ENCODE data around the gene SENP2. TPM values are rescaled to one million over a fixed set of nuclear protein-coding genes. Genes with fewer than 3 reads are reported as not detected.

The SENP2 gene
- total RNA-seq, 1 experiment from 2014 or later = 56.9 TPM

DNA sequence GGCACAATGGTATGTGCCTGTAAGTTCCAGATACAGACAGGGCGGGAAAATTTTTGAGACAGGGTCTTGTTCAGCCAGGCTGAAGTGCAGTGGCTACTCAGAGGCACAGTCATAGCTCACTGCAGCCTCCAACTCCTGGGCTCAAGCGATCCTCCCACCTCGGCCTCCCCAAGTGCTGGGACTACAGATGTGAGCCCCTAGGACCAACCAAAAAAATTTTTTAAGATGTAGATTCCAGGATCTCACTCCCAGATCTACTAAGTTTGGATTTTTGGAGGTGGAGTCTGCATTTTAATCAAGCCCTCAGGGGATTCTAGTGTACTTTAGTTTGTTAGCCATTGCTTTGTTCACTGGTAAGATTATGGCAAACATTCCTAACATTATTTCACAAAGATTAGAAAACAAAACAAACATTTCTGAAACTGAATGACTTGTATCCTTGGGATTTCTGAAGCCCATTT lies 36.4 kb upstream of the SENP2 start (continued):
- TF ChIP-seq ZNF512 (CRISPR knock-in tag; IDR thresholded peaks at IDR 0.05; ENCODE audit: borderline replicate concordance) (no peak), E2F1 (CRISPR knock-in tag; IDR thresholded peaks at IDR 0.05) (no peak)
- TF ChIP-seq, protein P1, sequence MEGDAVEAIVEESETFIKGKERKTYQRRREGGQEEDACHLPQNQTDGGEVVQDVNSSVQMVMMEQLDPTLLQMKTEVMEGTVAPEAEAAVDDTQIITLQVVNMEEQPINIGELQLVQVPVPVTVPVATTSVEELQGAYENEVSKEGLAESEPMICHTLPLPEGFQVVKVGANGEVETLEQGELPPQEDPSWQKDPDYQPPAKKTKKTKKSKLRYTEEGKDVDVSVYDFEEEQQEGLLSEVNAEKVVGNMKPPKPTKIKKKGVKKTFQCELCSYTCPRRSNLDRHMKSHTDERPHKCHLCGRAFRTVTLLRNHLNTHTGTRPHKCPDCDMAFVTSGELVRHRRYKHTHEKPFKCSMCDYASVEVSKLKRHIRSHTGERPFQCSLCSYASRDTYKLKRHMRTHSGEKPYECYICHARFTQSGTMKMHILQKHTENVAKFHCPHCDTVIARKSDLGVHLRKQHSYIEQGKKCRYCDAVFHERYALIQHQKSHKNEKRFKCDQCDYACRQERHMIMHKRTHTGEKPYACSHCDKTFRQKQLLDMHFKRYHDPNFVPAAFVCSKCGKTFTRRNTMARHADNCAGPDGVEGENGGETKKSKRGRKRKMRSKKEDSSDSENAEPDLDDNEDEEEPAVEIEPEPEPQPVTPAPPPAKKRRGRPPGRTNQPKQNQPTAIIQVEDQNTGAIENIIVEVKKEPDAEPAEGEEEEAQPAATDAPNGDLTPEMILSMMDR (IDR thresholded peaks at IDR 0.05) = no peak

- no peak for DNase-seq (ENCODE audit: low spot score)
- Mint-ChIP-seq H3K27me3 (ENCODE audit: low read depth) (no peaks in the 10 kb centered on the region), H3K9me3 (no peaks in the 10 kb centered on the region), H3K27ac (peak within 1 kb of the TSS; percentile 51), H3K36me3 (no peaks in the 10 kb centered on the region), H3K4me1 (peaks cover 7% of the 10 kb centered on the region), H3K4me3 (no peak within 1 kb of the TSS)
- no peak for TF ChIP-seq NR1H2 (CRISPR knock-in tag; IDR thresholded peaks at IDR 0.05)
- TF ChIP-seq CBFB (CRISPR knock-in tag; IDR thresholded peaks at IDR 0.05; ENCODE audit: low read depth) = no peak
- no peak for TF ChIP-seq FOXP4 (CRISPR knock-in tag; IDR thresholded peaks at IDR 0.05)
- TF ChIP-seq CREB1 (CRISPR knock-in tag; IDR thresholded peaks at IDR 0.05) = no peak
- no peak for TF ChIP-seq RELA (CRISPR knock-in tag; IDR thresholded peaks at IDR 0.05; ENCODE audit: borderline replicate concordance)
- TF ChIP-seq, protein P2, sequence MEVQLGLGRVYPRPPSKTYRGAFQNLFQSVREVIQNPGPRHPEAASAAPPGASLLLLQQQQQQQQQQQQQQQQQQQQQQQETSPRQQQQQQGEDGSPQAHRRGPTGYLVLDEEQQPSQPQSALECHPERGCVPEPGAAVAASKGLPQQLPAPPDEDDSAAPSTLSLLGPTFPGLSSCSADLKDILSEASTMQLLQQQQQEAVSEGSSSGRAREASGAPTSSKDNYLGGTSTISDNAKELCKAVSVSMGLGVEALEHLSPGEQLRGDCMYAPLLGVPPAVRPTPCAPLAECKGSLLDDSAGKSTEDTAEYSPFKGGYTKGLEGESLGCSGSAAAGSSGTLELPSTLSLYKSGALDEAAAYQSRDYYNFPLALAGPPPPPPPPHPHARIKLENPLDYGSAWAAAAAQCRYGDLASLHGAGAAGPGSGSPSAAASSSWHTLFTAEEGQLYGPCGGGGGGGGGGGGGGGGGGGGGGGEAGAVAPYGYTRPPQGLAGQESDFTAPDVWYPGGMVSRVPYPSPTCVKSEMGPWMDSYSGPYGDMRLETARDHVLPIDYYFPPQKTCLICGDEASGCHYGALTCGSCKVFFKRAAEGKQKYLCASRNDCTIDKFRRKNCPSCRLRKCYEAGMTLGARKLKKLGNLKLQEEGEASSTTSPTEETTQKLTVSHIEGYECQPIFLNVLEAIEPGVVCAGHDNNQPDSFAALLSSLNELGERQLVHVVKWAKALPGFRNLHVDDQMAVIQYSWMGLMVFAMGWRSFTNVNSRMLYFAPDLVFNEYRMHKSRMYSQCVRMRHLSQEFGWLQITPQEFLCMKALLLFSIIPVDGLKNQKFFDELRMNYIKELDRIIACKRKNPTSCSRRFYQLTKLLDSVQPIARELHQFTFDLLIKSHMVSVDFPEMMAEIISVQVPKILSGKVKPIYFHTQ (CRISPR knock-in tag; IDR thresholded peaks at IDR 0.05) = no peak
- no peak for TF ChIP-seq E2F4 (CRISPR knock-in tag; IDR thresholded peaks at IDR 0.05; ENCODE audit: borderline replicate concordance, low read depth)
- no peak for TF ChIP-seq SMAD4 (CRISPR knock-in tag; IDR thresholded peaks at IDR 0.05)
- TF ChIP-seq RORB (CRISPR knock-in tag; IDR thresholded peaks at IDR 0.05) = no peak
- TF ChIP-seq SOX15 (CRISPR knock-in tag; IDR thresholded peaks at IDR 0.05) = no peak
- TF ChIP-seq, protein P3, sequence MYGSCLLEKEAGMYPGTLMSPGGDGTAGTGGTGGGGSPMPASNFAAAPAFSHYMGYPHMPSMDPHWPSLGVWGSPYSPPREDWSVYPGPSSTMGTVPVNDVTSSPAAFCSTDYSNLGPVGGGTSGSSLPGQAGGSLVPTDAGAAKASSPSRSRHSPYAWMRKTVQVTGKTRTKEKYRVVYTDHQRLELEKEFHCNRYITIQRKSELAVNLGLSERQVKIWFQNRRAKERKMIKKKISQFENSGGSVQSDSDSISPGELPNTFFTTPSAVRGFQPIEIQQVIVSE (CRISPR knock-in tag; IDR thresholded peaks at IDR 0.05; ENCODE audit: borderline replicate concordance) = no peak
- TF ChIP-seq ZNF219 (CRISPR knock-in tag; IDR thresholded peaks at IDR 0.05; ENCODE audit: borderline replicate concordance) = no peak
- TF ChIP-seq NFYB (CRISPR knock-in tag; conservative IDR thresholded peaks at IDR 0.05; ENCODE audit: low read depth) = no peak
- no peak for TF ChIP-seq NR2C2 (CRISPR knock-in tag; IDR thresholded peaks at IDR 0.05)
- TF ChIP-seq ATF3 (CRISPR knock-in tag; conservative IDR thresholded peaks at IDR 0.05) = no peak
- ChIA-PET CTCF (interaction anchor here (0.6 to 2.4 kb wide), 4 partner anchors 12 to 92 kb away, joined by 3 to 11 read pairs (median 5); no protein-coding TSS in a partner anchor), POLR2A (no interaction called here)
- ATAC-seq = peak; percentile 76
Measured at GRCh38 chr3:185552358-185552877, 33.7 kb upstream of the SENP2 start, which contains the start of gene LIPH. Gene LIPH, minus strand, starts transcription at chr3:185552588. Its CDS starts 117 bp downstream, at chr3:185552471.
